ENCODE measurements around the gene MTA3.

The MTA3 gene

GRCh38 chr2:42762823-42763804 is 194.7 kb downstream of the MTA3 start:
- DNase-seq (ENCODE audit: low spot score) = no peak

GRCh38 chr2:42764096-42764495 is 195.7 kb downstream of the MTA3 start, which contains the start of gene OXER1:
Gene OXER1, minus strand, starts transcription at chr2:42764135. Its CDS starts 73 bp downstream, at chr2:42764062.
- no peak for DNase-seq (ENCODE audit: low spot score)

- DNase-seq (ENCODE audit: low spot score) = no peak
Measured at GRCh38 chr2:42764901-42765300, 196.5 kb downstream of the MTA3 start.

- no peak for DNase-seq (ENCODE audit: low spot score)
Measured at GRCh38 chr2:42765686-42766085, 197.3 kb downstream of the MTA3 start.

GRCh38 chr2:42767080-42767898 is 198.9 kb downstream of the MTA3 start:
- no peak for DNase-seq (ENCODE audit: low spot score)

- no peak for DNase-seq (ENCODE audit: low spot score)
Measured at GRCh38 chr2:42767899-42768705, 199.7 kb downstream of the MTA3 start.

- DNase-seq (ENCODE audit: low spot score) = no peak
Measured at GRCh38 chr2:42768706-42769256, 200.3 kb downstream of the MTA3 start.

- DNase-seq (ENCODE audit: low spot score) = no peak
Measured at GRCh38 chr2:42769583-42770287, 201.3 kb downstream of the MTA3 start.

- no peak for DNase-seq (ENCODE audit: low spot score)
Measured at GRCh38 chr2:42770288-42771131, 202.1 kb downstream of the MTA3 start.

- DNase-seq (ENCODE audit: low spot score) = no peak
Measured at GRCh38 chr2:42771546-42772153, 203.2 kb downstream of the MTA3 start.

- no peak for DNase-seq (ENCODE audit: low spot score)
Measured at GRCh38 chr2:42775186-42775585, 206.8 kb downstream of the MTA3 start.

GRCh38 chr2:42775810-42776209 is 207.4 kb downstream of the MTA3 start:
- DNase-seq (ENCODE audit: low spot score) = no peak

GRCh38 chr2:42777883-42778805 is 209.7 kb downstream of the MTA3 start:
- no peak for DNase-seq (ENCODE audit: low spot score)

GRCh38 chr2:42781181-42781580 is 212.7 kb downstream of the MTA3 start:
- DNase-seq (ENCODE audit: low spot score) = no peak

GRCh38 chr2:42783511-42783910 is 215.1 kb downstream of the MTA3 start:
- DNase-seq (ENCODE audit: low spot score) = no peak

GRCh38 chr2:42784204-42784880 is 215.9 kb downstream of the MTA3 start:
- DNase-seq (ENCODE audit: low spot score) = no peak

- DNase-seq (ENCODE audit: low spot score) = no peak
Measured at GRCh38 chr2:42786561-42787345, 218.3 kb downstream of the MTA3 start.

All from hematopoietic multipotent progenitor cell treated with erythropoietin and hydrocortisone succinate and interleukin-3 and kit ligand, for 17 days (in vitro differentiated cells).